Astrocyte of the cerebellum (primary cell): ENCODE measurements around the gene ITPRIPL1.

Experiments used
- DNase-seq: peaks from one replicate; pipeline ENCODE4 v3.0.0-alpha.2; 2011; ENCODE audit warnings: low read depth
- H3K4me3 ChIP-seq: 2 replicates; pipeline ENCODE4 v1.5.1; 2011; ENCODE audit warnings: mild to moderate bottlenecking, low read depth, low read length, moderate library complexity
- CTCF ChIP-seq: IDR thresholded peaks from 2 replicates; pipeline ENCODE4 v1.5.1; 2012; ENCODE audit warnings: low read length, low read depth, moderate library complexity, mild to moderate bottlenecking; ENCODE audit errors: missing control alignments
- in situ Hi-C: cut with HindIII; loops from 2 replicates; pipeline ENCODE4 v1.10.0; 2017; ENCODE audit warnings: low sequenced_read_pairs

ITPRIPL1 gene

GRCh38 chr2:96320326-96320725 is 4.8 kb upstream of the ITPRIPL1 start:
- H3K4me3 ChIP-seq, result peak overlapping the region; percentile 64

GRCh38 chr2:96320728-96321622 is 4.1 kb upstream of the ITPRIPL1 start:
- in situ Hi-C loops, result no loop called here
- DNase-seq, result no peak

More at GRCh38 chr2:96320326-96320725, 4.8 kb upstream of the ITPRIPL1 start:
- no peak for DNase-seq
- in situ Hi-C loops, result no loop called here
- no peak for TF ChIP-seq CTCF

GRCh38 chr2:96323849-96324248 is 1.3 kb upstream of the ITPRIPL1 start:
- no peak for TF ChIP-seq CTCF
- no peak overlapping the region for H3K4me3 ChIP-seq
- in situ Hi-C loops, result no loop called here
- DNase-seq, result no peak

More at GRCh38 chr2:96320728-96321622, 4.1 kb upstream of the ITPRIPL1 start:
- peak overlapping the region; percentile 64 for H3K4me3 ChIP-seq
- TF ChIP-seq CTCF, result no peak

DNA sequence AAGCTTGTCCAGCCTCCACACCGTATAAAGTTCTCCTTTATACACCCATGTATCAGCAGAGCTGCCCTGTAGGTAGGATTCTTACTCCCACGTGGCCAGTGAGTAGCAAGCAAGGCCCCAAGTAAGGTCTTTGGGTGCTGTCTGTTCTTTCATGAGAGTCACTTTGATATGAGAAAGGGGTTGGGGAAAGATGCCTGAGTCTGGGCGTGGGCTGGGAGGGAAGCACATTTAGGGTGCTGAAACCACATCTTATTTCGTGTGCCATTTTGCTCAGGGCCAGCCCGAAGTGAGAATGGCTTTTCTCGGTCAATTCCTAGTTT is 436 bp upstream of the ITPRIPL1 start:
- TF ChIP-seq CTCF, result no peak
- H3K4me3 ChIP-seq, result peak overlapping the region; percentile 56
- in situ Hi-C loops, result no loop called here
- no peak for DNase-seq

- in situ Hi-C loops, result no loop called here
- DNase-seq, result no peak
- peak overlapping the region; percentile 56 for H3K4me3 ChIP-seq
- TF ChIP-seq CTCF, result no peak
Measured at GRCh38 chr2:96325884-96326255, 753 bp downstream of the ITPRIPL1 start.

- TF ChIP-seq CTCF, result no peak
- DNase-seq, result no peak
- in situ Hi-C loops, result no loop called here
- H3K4me3 ChIP-seq, result no peak overlapping the region
Measured at GRCh38 chr2:96326564-96326963, 1.4 kb downstream of the ITPRIPL1 start.
